HuH-7.5 (cell line): ENCODE measurements around the gene RABL2B.
A peak's percentile ranks its signal among the peaks of the same experiment; 100 is the strongest.

Source experiments
- DNase-seq: peaks from one replicate; pipeline ENCODE4 v3.0.0; 2011; ENCODE audit warnings: low spot score

Gene RABL2B

GRCh38 chr22:50737728-50738648, 45.4 kb downstream of the RABL2B start, which contains the start of gene ACR:
ACR (plus strand) TSS chr22:50738204; CDS start chr22:50738236, 32 bp downstream.
- no peak for DNase-seq

- no peak for DNase-seq
These were observed 47.8 kb downstream of the RABL2B start for GRCh38 chr22:50735739-50736030.

DNA sequence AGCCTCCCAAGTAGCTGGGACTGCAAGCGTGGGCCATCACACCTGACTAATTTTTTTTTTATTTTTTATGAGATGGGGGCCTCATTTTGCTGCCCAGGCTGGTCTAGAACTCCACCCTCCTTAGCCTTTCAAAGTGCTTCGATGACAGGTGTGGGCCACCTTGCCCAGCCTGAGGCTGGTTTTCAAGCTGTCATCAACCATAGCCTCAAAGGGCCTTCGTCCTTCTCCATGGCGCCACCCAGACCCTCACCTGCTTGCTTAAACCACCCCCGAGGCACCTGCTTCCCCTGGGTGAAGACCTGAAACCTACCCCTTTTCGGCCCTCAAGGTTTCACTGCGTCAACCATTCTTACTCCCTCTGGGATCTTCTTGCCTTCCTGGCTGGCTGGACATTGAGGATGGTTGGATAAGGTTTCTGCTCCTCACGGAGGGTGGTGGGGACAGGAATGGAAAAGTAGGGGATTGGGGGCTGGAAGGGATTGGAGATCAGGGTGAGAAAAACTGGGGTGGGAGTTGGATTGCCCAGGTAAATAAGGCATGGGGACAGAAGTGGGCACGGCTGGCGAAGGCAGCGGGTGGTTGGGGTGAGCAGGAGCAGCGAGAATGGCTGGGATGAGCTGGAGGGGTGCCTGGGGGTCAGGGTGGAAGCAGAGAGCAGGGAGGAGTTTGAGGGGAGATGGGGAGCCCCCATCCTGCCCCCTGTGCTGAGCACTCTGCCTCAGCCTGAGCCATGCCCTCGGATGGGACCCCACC, 48.3 kb downstream of the RABL2B start:
- DNase-seq: no peak

GRCh38 chr22:50734343-50734771, 49.1 kb downstream of the RABL2B start:
- no peak for DNase-seq

- DNase-seq: no peak
These were observed 49.7 kb downstream of the RABL2B start for GRCh38 chr22:50733521-50734342.

- DNase-seq: no peak
These were observed 50.8 kb downstream of the RABL2B start for GRCh38 chr22:50732681-50733080.

DNA sequence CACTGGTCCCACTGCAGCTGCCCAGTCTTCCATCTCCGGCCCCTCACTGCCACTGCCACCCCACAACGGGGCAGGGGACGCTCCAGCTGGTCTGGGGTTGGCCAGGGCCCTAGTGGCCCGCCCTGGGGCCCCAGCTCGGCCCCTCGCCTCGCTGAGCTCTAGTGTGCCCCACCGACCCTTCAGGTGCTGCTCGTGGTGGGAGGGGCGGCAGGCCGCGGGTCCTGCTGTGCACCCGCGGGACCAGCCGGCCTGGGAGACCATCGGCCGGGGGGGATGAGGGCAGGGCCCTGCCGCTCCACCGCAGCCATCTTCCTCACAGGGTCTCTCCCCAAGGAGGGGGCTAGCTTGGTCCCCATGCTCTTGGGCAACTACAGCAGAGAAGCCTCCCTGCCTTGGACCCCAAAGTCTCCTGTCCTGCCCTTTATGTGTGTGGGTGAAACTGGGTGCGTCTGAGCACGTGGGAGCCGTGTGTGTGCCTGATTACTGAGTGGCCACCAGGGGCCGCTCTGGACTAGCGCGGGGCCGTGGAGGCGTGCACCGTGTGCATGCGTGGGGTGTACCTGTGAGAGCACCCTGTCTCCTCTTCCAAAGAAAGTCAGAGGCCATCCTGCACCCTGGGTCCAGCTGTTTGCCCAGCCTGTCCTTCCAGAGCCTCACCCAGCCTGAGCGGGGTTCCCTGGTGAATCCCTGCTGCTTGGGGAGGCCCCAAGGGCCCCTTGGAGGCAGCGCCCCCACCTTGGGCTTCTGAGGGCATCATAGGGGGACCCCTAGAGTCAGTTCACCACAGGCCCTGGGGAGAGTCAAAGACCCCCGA, 51.4 kb downstream of the RABL2B start:
- DNase-seq: peak; percentile 90

DNA sequence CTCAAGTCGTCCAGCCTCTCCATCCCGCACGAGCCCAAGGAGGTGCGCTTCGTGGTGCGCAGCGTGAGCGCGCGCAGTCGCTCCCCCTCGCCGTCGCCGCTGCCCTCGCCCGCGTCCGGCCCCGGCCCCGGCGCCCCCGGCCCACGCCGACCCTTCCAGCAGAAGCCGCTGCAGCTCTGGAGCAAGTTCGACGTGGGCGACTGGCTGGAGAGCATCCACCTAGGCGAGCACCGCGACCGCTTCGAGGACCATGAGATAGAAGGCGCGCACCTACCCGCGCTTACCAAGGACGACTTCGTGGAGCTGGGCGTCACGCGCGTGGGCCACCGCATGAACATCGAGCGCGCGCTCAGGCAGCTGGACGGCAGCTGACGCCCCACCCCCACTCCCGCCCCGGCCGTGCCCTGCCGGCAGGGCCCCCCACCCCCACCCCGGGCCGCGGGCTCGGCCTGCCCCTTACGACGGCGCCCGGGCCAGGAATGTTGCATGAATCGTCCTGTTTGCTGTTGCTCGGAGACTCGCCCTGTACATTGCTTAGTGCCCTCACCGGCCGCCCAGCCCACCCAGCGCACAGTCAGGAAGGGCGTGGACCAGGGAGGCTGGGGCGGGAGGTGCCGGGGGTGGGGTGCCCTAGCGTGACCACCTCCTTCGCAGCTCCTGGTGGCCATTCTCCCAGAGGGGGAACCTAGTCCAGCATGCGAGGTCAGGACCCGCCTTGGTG, 52.3 kb downstream of the RABL2B start:
- DNase-seq: no peak

- no peak for DNase-seq
These were observed 53.2 kb downstream of the RABL2B start for GRCh38 chr22:50730013-50730891.

GRCh38 chr22:50729391-50730012, 53.9 kb downstream of the RABL2B start:
- DNase-seq: no peak

DNA sequence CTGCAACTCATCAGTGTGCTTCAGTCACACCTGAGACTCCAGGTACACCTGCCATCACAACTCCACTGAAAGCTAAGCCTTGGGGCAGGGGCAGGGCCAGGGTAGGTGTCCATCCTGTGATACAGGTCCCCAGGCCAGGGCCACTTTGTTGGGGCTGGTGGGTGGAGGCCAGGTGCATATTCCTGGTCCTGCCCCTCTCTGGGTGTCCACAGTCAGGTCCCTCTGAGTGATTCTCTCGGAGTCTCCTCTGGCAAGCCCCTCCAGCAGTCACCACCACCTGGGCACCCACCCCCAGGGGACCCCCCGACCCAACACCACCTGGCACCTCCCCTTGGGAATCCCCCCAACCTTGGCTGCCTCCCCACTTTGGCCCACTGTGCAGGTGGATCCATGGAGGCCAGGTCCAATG, 54.9 kb downstream of the RABL2B start:
- no peak for DNase-seq

DNA sequence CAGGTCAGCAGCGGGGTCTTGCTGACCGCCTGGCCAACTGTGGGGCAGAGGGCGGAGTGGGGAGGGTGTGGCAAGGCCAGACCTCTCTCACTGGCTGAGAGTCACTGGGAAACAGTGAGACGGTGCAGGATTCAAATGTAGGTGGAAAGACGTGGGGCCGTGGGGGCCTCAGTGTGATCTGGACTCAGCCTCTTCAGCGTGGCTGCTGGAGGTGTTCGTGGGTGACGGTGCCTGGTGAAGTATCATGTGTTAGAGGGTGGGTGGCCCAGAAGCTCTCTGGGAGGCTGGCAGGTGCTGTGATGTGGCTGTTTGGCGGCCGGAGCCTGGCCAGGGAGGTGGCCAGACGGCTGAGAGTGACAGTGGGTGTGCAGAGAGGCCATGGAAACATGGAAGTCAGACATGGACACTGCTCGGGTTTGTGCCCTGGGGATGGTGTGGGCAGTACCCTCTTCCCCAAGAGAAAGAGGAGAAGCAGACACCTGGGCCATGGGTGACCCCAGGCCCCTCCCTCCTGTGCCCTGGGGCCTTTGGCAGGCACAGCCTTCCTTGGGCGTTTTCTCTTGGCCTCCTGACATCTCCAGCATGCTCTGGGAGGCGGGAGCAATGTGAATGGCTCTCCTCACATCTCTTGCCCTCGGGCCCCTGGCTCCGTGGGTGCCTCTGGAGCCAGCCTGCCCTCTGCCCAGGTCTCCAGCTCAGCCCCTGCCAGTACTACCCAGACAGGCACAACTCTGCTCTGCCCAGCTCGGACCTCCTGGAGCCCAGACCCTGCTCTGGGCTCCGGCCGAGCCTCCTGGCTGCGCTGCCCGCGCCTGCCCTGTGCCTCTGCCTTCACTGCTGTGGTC, 55.5 kb downstream of the RABL2B start:
- DNase-seq: no peak

DNA sequence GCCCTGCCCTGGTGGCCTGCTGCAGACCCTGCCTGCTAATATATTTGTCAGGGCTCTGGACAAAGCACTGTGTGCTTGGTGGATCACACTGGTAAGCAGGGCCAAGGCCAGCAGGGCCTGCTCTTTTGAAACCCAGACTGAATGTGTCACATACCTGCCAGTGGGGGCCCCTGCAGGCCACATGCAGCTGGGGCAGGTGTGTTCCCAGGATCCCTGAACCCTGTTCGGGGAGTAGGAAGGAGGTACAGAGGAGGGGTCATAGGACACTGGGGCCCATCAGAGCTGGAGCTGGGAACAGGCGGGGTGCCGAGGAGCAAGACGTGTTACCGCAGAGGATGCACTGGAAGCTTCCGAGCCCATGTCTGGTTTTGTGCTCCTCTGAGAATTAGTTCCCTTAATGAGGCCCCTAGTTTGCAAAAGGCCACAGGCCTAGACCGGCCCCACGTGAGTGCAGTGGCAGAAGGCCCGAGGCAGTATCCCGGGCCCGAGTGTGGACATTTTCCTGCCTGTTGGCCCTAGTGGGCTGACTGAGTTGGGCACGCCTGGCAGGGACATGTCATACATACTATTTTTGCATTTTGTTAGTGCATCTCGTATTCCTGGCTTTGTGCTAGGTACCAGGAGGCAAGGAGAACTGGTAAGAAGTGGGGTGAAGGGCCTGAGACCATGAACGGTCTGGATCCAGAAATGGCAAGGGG, 56.6 kb downstream of the RABL2B start:
- DNase-seq: no peak

- DNase-seq: no peak
These were observed 57.8 kb downstream of the RABL2B start for GRCh38 chr22:50725597-50725996.

GRCh38 chr22:50724616-50725015, 58.8 kb downstream of the RABL2B start:
- no peak for DNase-seq

DNA sequence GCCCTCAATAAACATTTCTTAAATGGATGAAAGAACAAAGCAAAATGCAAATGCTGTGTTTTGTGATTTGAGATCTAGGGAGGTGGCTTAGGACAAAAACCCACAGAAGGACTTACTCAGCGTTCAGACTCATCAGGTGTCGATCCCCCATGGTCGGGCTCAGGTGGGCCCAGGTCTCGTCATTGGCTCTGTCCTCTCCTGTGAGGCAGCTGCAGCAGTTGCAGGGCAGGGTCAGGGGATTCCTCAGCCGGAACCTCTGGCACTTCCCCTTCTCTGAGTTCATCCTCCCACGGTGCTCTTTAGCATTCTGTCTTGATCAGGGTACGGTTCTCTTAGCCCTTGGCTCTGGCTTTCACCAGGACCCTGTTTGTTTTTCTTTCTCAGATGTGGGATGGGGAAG, 59.4 kb downstream of the RABL2B start:
- no peak for DNase-seq

GRCh38 chr22:50722716-50723428, 60.6 kb downstream of the RABL2B start:
- DNase-seq: no peak
